HEK293 (cell line): ENCODE measurements around the gene PAK1.

Experiments
- CTCF ChIA-PET: fragments of 350-600 bp; formaldehyde crosslinking; extraction: SDS; loops from one replicate; lab custom pipeline; 2021; ENCODE audit warnings: antibody characterized with exemption; lab: Yijun Ruan, JAX
- POLR2A ChIA-PET: fragments of 300-600 bp; formaldehyde crosslinking; extraction: SDS; loops from one replicate; lab custom pipeline; 2020; ENCODE audit warnings: antibody characterized with exemption, inconsistent platforms; lab: Yijun Ruan, JAX
- H3K27ac ChIP-seq: fragments of 200-500 bp; sonication (Bioruptor generic); 2 replicates; pipeline ENCODE4 v1.5.1; 2014; ENCODE audit warnings: low read depth, low read length, control low read depth, inconsistent platforms; ENCODE audit errors: extremely low read depth
- H3K36me3 ChIP-seq, 2 experiments: fragments of 200-500 bp in 1 of 2; sonication (Bioruptor generic) in 1 of 2; 1 replicate in 1 of 2; 2 replicates in 1 of 2; pipeline ENCODE4 v1.5.1; 2014 to 2017; ENCODE audit warnings: inconsistent platforms in 2 of 2, low read length in 2 of 2; ENCODE audit not compliant: control insufficient read depth in 2 of 2, insufficient read depth in 1 of 2
- H3K4me1 ChIP-seq: fragments of 200-500 bp; sonication (Bioruptor generic); 2 replicates; pipeline ENCODE4 v1.5.1; 2014; ENCODE audit warnings: mild to moderate bottlenecking, low read length, inconsistent platforms; ENCODE audit not compliant: control insufficient read depth, insufficient read depth
- H3K4me3 ChIP-seq: 2 replicates; pipeline ENCODE4 v1.5.1; 2011; ENCODE audit warnings: low read depth, mild to moderate bottlenecking, control low read depth, low read length, moderate library complexity
- H3K9me3 ChIP-seq: fragments of 200-500 bp; sonication (Bioruptor generic); 2 replicates; pipeline ENCODE4 v1.5.1; 2014; ENCODE audit warnings: low read depth, low read length, inconsistent platforms; ENCODE audit not compliant: control insufficient read depth, insufficient read depth
- MYNN ChIP-seq: fragments of 450-650 bp; formaldehyde crosslinking; IDR thresholded peaks from 2 replicates; pipeline ENCODE4 v1.5.1; 2016; ENCODE audit warnings: missing biosample characterization, missing genetic modification characterization, borderline replicate concordance
- OVOL3 ChIP-seq: fragments of 450-650 bp; formaldehyde crosslinking; IDR thresholded peaks from 2 replicates; pipeline ENCODE4 v1.5.1; 2016; ENCODE audit warnings: missing biosample characterization, missing genetic modification characterization
- RBAK ChIP-seq: fragments of 450-650 bp; formaldehyde crosslinking; IDR thresholded peaks from 2 replicates; pipeline ENCODE4 v1.5.1; 2016; ENCODE audit warnings: missing biosample characterization, missing genetic modification characterization
- REST ChIP-seq: fragments of 450-650 bp; formaldehyde crosslinking; IDR thresholded peaks from 2 replicates; pipeline ENCODE4 v1.5.1; 2016; ENCODE audit warnings: missing biosample characterization, missing genetic modification characterization
- SCRT2 ChIP-seq: fragments of 450-650 bp; formaldehyde crosslinking; IDR thresholded peaks from 2 replicates; pipeline ENCODE4 v1.5.1; 2016; ENCODE audit warnings: missing biosample characterization, missing genetic modification characterization
- ZBTB20 ChIP-seq: fragments of 450-650 bp; formaldehyde crosslinking; IDR thresholded peaks from 2 replicates; pipeline ENCODE4 v1.5.1; 2016; ENCODE audit warnings: missing biosample characterization, missing genetic modification characterization
- ZFHX2 ChIP-seq: fragments of 450-650 bp; formaldehyde crosslinking; conservative IDR thresholded peaks from 2 replicates; pipeline ENCODE4 v1.5.1; 2016; ENCODE audit warnings: missing biosample characterization, missing genetic modification characterization
- ZNF133 ChIP-seq: fragments of 450-650 bp; formaldehyde crosslinking; IDR thresholded peaks from 2 replicates; pipeline ENCODE4 v1.5.1; 2016; ENCODE audit warnings: missing biosample characterization, missing genetic modification characterization
- ZNF184 ChIP-seq: fragments of 450-650 bp; IDR thresholded peaks from 2 replicates; pipeline ENCODE4 v1.5.1; 2018; ENCODE audit warnings: missing biosample characterization, mild to moderate bottlenecking, missing genetic modification characterization
- ZNF19 ChIP-seq: fragments of 450-650 bp; formaldehyde crosslinking; IDR thresholded peaks from 2 replicates; pipeline ENCODE4; 2016; ENCODE audit warnings: missing biosample characterization, missing genetic modification characterization, low read depth
- ZNF211 ChIP-seq: fragments of 450-650 bp; formaldehyde crosslinking; IDR thresholded peaks from 2 replicates; pipeline ENCODE4 v1.5.1; 2016; ENCODE audit warnings: low read depth, missing biosample characterization, missing genetic modification characterization
- ZNF266 ChIP-seq: fragments of 450-650 bp; formaldehyde crosslinking; IDR thresholded peaks from 2 replicates; pipeline ENCODE4 v1.5.1; 2016; ENCODE audit warnings: missing biosample characterization, missing genetic modification characterization, low read depth
- ZNF341 ChIP-seq: fragments of 450-650 bp; formaldehyde crosslinking; IDR thresholded peaks from 2 replicates; pipeline ENCODE4; 2016; ENCODE audit warnings: low read depth, missing biosample characterization, missing genetic modification characterization
- ZNF391 ChIP-seq: fragments of 450-650 bp; formaldehyde crosslinking; IDR thresholded peaks from 2 replicates; pipeline ENCODE4 v1.5.1; 2016; ENCODE audit warnings: low read depth, missing biosample characterization, missing genetic modification characterization, borderline replicate concordance
- ZNF433 ChIP-seq: fragments of 450-650 bp; formaldehyde crosslinking; IDR thresholded peaks from 2 replicates; pipeline ENCODE4 v1.5.1; 2016; ENCODE audit warnings: missing biosample characterization, missing genetic modification characterization, low read depth
- ZNF488 ChIP-seq: fragments of 450-650 bp; formaldehyde crosslinking; IDR thresholded peaks from 2 replicates; pipeline ENCODE4 v1.5.1; 2016; ENCODE audit warnings: missing biosample characterization, missing genetic modification characterization
- ZNF514 ChIP-seq: fragments of 450-650 bp; formaldehyde crosslinking; IDR thresholded peaks from 2 replicates; pipeline ENCODE4 v1.5.1; 2016; ENCODE audit warnings: missing biosample characterization, missing genetic modification characterization
- ZNF530 ChIP-seq: fragments of 450-650 bp; formaldehyde crosslinking; IDR thresholded peaks from 2 replicates; pipeline ENCODE4 v1.5.1; 2016; ENCODE audit warnings: low read depth, missing biosample characterization, missing genetic modification characterization
- ZNF561 ChIP-seq: fragments of 450-650 bp; IDR thresholded peaks from 2 replicates; pipeline ENCODE4 v1.5.1; 2018; ENCODE audit warnings: missing biosample characterization, missing genetic modification characterization, borderline replicate concordance
- ZNF624 ChIP-seq: fragments of 450-650 bp; formaldehyde crosslinking; IDR thresholded peaks from 2 replicates; pipeline ENCODE4 v1.5.1; 2017; ENCODE audit warnings: missing biosample characterization, missing genetic modification characterization
- ZNF626 ChIP-seq: fragments of 450-650 bp; sonication (Bioruptor Pico); formaldehyde crosslinking; IDR thresholded peaks from 2 replicates; pipeline ENCODE4 v1.5.1; 2018; ENCODE audit warnings: missing biosample characterization, missing genetic modification characterization, inconsistent platforms
- ZNF776 ChIP-seq: fragments of 450-650 bp; formaldehyde crosslinking; IDR thresholded peaks from 2 replicates; pipeline ENCODE4 v1.5.0; 2017; ENCODE audit warnings: missing biosample characterization, missing genetic modification characterization, borderline replicate concordance
- ZNF785 ChIP-seq: fragments of 450-650 bp; formaldehyde crosslinking; IDR thresholded peaks from 2 replicates; pipeline ENCODE4 v1.5.1; 2016; ENCODE audit warnings: missing biosample characterization, missing genetic modification characterization
- ZNF792 ChIP-seq: fragments of 450-650 bp; formaldehyde crosslinking; IDR thresholded peaks from 2 replicates; pipeline ENCODE4 v1.5.1; 2016; ENCODE audit warnings: missing biosample characterization, missing genetic modification characterization
- TF ChIP-seq, protein P1 (sequence below): fragments of 450-650 bp; formaldehyde crosslinking; IDR thresholded peaks from 2 replicates; pipeline ENCODE4 v1.5.1; 2016; ENCODE audit warnings: missing biosample characterization, missing genetic modification characterization
- TF ChIP-seq, protein P2 (sequence below): fragments of 450-650 bp; formaldehyde crosslinking; IDR thresholded peaks from 2 replicates; pipeline ENCODE4 v1.5.1; 2016; ENCODE audit warnings: missing biosample characterization, missing genetic modification characterization, low read depth

Gene PAK1

DNA sequence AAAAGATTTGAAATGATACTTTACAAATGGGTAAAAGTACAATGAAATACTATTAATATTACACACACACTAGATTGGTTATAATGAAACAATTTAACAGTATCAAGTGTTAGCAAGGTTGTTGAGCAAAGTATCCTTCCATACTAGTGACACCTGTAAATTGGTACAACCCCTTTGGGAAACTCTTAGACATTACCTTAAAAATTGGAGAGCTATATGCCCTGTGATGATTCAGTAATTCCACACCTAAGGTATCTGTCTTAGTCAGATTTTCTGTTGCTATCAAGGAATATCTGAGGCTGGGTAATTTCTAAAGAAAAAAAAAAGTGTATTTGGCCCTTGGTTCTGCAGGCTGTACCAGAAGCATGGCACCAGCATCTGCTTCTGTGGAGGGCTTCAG lies 165.1 kb downstream of the PAK1 start (continued):
- TF ChIP-seq RBAK (tag by site-specific recombination) (no peak), ZNF433 (no peak), ZNF626 (tag by site-specific recombination) (no peak), ZNF776 (tag by site-specific recombination) (no peak), ZNF266 (tag by site-specific recombination) (no peak), ZNF341 (tag by site-specific recombination) (no peak)
- TF ChIP-seq, protein P1, sequence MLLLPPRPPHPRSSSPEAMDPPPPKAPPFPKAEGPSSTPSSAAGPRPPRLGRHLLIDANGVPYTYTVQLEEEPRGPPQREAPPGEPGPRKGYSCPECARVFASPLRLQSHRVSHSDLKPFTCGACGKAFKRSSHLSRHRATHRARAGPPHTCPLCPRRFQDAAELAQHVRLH (tag by site-specific recombination) = no peak

- ChIA-PET CTCF (no interaction called here), POLR2A (no interaction called here)
- Histone ChIP-seq H3K27ac (no peak overlapping the region), H3K4me3 (no peak overlapping the region), H3K9me3 (no peaks in the 10 kb centered on the region), H3K4me1 (no peaks in the 10 kb centered on the region), H3K36me3 (no peaks in the 10 kb centered on the region)
- TF ChIP-seq ZNF561 (tag by site-specific recombination) (no peak), SCRT2 (0 out of 2 replicates have a peak, but pooled peaks have one; percentile 30)
Measured at GRCh38 chr11:77303328-77303727, 170.6 kb downstream of the PAK1 start.

DNA sequence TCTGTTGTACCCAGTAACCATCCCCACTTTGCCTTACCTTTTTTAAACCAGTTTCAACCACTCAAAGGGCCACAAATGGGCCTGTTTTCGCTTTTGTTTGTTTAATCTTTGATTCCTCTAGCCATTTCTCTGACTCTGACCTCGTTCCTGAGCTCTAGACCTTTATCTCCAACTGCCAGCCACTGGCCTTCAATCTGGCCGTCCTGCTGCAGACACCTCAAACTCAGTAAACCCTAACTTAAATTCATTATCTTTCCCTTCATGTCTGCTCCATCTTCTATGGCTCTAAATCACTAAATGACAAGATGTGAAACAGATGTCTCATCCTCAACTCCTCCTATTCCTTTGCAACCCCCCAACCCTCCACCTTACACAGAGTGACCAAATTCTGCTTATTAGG lies 171.1 kb downstream of the PAK1 start:
- Histone ChIP-seq H3K9me3 (no peaks in the 10 kb centered on the region), H3K36me3 (no peaks in the 10 kb centered on the region), H3K4me3 (no peak overlapping the region), H3K27ac (no peak overlapping the region), H3K4me1 (no peaks in the 10 kb centered on the region)
- CTCF ChIA-PET = no interaction called here
- TF ChIP-seq ZNF624 (tag by site-specific recombination) (no peak), ZBTB20 (no peak), ZNF433 (no peak), ZNF792 (tag by site-specific recombination) (no peak), OVOL3 (no peak), ZNF514 (tag by site-specific recombination) (no peak), MYNN (tag by site-specific recombination) (no peak), ZNF776 (tag by site-specific recombination) (no peak), ZNF211 (tag by site-specific recombination) (no peak), ZNF133 (tag by site-specific recombination) (no peak)
- POLR2A ChIA-PET = no interaction called here

DNA sequence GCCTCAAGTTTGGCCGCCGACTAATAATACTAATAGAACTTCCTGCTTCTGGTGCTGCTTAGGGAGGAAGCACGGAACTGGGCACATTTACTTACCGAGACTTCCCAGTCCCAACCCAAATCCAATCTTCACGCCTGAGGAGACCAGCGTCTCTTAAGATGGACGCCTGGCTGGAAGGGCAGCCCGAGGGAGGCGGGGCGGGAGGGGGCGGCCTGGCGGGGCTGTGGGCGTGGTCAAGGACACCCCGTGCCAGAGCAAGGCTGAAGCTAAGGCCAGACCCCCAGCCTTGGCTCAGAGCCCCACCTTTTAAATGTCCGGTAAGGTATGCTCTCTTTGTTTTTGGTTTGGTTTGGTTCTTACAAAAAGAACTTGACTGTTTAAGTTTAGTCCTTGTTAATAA lies 172.4 kb downstream of the PAK1 start, which contains the start of gene GDPD4:
TSS of gene GDPD4 (minus strand) at position 177 of the 400 bp plus-strand sequence. CDS start 16,549 bp downstream, outside the sequence.
- Histone ChIP-seq H3K4me3 (no peak within 1 kb of the TSS), H3K4me1 (no peaks in the 10 kb centered on the region), H3K27ac (no peak within 1 kb of the TSS), H3K9me3 (no peaks in the 10 kb centered on the region), H3K36me3 (no peaks in the 10 kb centered on the region)
- CTCF ChIA-PET = no interaction called here
- POLR2A ChIA-PET = no interaction called here
- TF ChIP-seq ZNF530 (tag by site-specific recombination) = no peak
- TF ChIP-seq ZNF785 (tag by site-specific recombination) = no peak
- no peak for TF ChIP-seq ZNF391 (tag by site-specific recombination)
- no peak for TF ChIP-seq ZFHX2 (tag by site-specific recombination)
- no peak for TF ChIP-seq ZNF488 (tag by site-specific recombination)
- no peak for TF ChIP-seq REST
- no peak for TF ChIP-seq ZNF19
- TF ChIP-seq, protein P2, sequence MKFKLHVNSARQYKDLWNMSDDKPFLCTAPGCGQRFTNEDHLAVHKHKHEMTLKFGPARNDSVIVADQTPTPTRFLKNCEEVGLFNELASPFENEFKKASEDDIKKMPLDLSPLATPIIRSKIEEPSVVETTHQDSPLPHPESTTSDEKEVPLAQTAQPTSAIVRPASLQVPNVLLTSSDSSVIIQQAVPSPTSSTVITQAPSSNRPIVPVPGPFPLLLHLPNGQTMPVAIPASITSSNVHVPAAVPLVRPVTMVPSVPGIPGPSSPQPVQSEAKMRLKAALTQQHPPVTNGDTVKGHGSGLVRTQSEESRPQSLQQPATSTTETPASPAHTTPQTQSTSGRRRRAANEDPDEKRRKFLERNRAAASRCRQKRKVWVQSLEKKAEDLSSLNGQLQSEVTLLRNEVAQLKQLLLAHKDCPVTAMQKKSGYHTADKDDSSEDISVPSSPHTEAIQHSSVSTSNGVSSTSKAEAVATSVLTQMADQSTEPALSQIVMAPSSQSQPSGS (tag by site-specific recombination) = no peak
- no peak for TF ChIP-seq ZNF184
